Skin of body (tissue), 2 donors: ENCODE measurements around the gene RAI1. TPM values are rescaled to one million over a fixed set of nuclear protein-coding genes. Genes with fewer than 3 reads are reported as not detected.

Experiments
- DNase-seq: peaks from one replicate; lab custom pipeline; 2025; lab: John Stamatoyannopoulos, UW
- total RNA-seq: library from RNA; depleted of rRNA; stranded (reverse); fragments of >200 nt; gene quantifications from one replicate; pipeline ENCODE4 v1.2.3, GENCODE V29; 2014

Gene RAI1
- total RNA-seq, 1 donor from 2014 or later = 11.4 TPM

- DNase-seq = no peak
Measured at GRCh38 chr17:17766077-17766743, 85.0 kb downstream of the RAI1 start.

- no peak for DNase-seq
Measured at GRCh38 chr17:17766744-17767120, 85.5 kb downstream of the RAI1 start.

GRCh38 chr17:17767154-17767869, 86.1 kb downstream of the RAI1 start:
- DNase-seq = no peak

GRCh38 chr17:17767887-17768418, 86.7 kb downstream of the RAI1 start:
- DNase-seq = no peak

- DNase-seq = no peak
Measured at GRCh38 chr17:17768424-17769088, 87.3 kb downstream of the RAI1 start.

GRCh38 chr17:17769869-17770631, 88.8 kb downstream of the RAI1 start:
- DNase-seq = no peak

GRCh38 chr17:17770632-17771044, 89.4 kb downstream of the RAI1 start:
- DNase-seq = no peak

GRCh38 chr17:17771498-17772201, 90.4 kb downstream of the RAI1 start:
- no peak for DNase-seq

GRCh38 chr17:17772231-17772630, 91.0 kb downstream of the RAI1 start:
- no peak for DNase-seq

GRCh38 chr17:17774009-17774881, 93.0 kb downstream of the RAI1 start:
- DNase-seq = no peak

- no peak for DNase-seq
Measured at GRCh38 chr17:17776889-17777288, 95.6 kb downstream of the RAI1 start.

GRCh38 chr17:17778308-17779014, 97.2 kb downstream of the RAI1 start:
- peak; percentile 93 for DNase-seq

- DNase-seq = no peak
Measured at GRCh38 chr17:17779015-17779611, 97.9 kb downstream of the RAI1 start.

- peak; percentile 22 for DNase-seq
Measured at GRCh38 chr17:17780922-17781590, 99.8 kb downstream of the RAI1 start.

- peak; percentile 62 for DNase-seq
Measured at GRCh38 chr17:17781591-17782496, 100.6 kb downstream of the RAI1 start.

- no peak for DNase-seq
Measured at GRCh38 chr17:17782523-17783115, 101.4 kb downstream of the RAI1 start.
